DMS153 treated with DMSO at 0.1 percent for 48 hours (cell line): Measurements from ENCODE around the gene CLIC6.
"Not testable (repeated sequence)": the region's sequence is repeated elsewhere in the genome, so short reads cannot be mapped to it uniquely, and the experiment has no call there.

Experiments
- DNase-seq: peaks from one replicate; lab custom pipeline; 2025; ENCODE audit not compliant: unreplicated experiment; lab: John Stamatoyannopoulos, UW

CLIC6 gene

GRCh38 chr21:34691390-34692032 is 22.7 kb downstream of the CLIC6 start:
- DNase-seq, result no peak

- DNase-seq, result no peak
These were observed 23.7 kb downstream of the CLIC6 start for GRCh38 chr21:34692458-34693020.

GRCh38 chr21:34693192-34693810 is 24.5 kb downstream of the CLIC6 start:
- peak; percentile 69 for DNase-seq

GRCh38 chr21:34695434-34695833 is 26.6 kb downstream of the CLIC6 start:
- DNase-seq, result no peak

- no peak for DNase-seq
These were observed 27.3 kb downstream of the CLIC6 start for GRCh38 chr21:34696121-34696520.

GRCh38 chr21:34697826-34698225 is 29.0 kb downstream of the CLIC6 start:
- DNase-seq, result no peak

GRCh38 chr21:34698270-34699015 is 29.6 kb downstream of the CLIC6 start:
- no peak for DNase-seq

- DNase-seq, result no peak
These were observed 31.8 kb downstream of the CLIC6 start for GRCh38 chr21:34700605-34701004.

- DNase-seq, result no peak
These were observed 32.9 kb downstream of the CLIC6 start for GRCh38 chr21:34701726-34702125.

- no peak for DNase-seq
These were observed 33.8 kb downstream of the CLIC6 start for GRCh38 chr21:34702341-34703170.

- DNase-seq, result no peak
These were observed 34.8 kb downstream of the CLIC6 start for GRCh38 chr21:34703571-34703970.

GRCh38 chr21:34704119-34704518 is 35.3 kb downstream of the CLIC6 start:
- DNase-seq, result no peak

GRCh38 chr21:34705011-34705410 is 36.2 kb downstream of the CLIC6 start:
- no peak for DNase-seq

- no peak for DNase-seq
These were observed 37.5 kb downstream of the CLIC6 start for GRCh38 chr21:34706337-34706736.

GRCh38 chr21:34707876-34708325 is 39.1 kb downstream of the CLIC6 start:
- no peak for DNase-seq

GRCh38 chr21:34713621-34714020 is 44.8 kb downstream of the CLIC6 start:
- no peak for DNase-seq

GRCh38 chr21:34715518-34715917 is 46.7 kb downstream of the CLIC6 start:
- DNase-seq, result no peak

GRCh38 chr21:34715985-34716596 is 47.3 kb downstream of the CLIC6 start:
- DNase-seq, result no peak

GRCh38 chr21:34718529-34718928 is 49.7 kb downstream of the CLIC6 start:
- not testable (repeated sequence) for DNase-seq

- DNase-seq, result no peak
These were observed 54.0 kb downstream of the CLIC6 start for GRCh38 chr21:34722684-34723300.
